Right lobe of liver (tissue), 4 donors: Measurements from ENCODE around the gene CSTB.

ENCODE experiments used
- POLR2A ChIP-seq: fragments of 450-650 bp; IDR thresholded peaks from one replicate; pipeline ENCODE4 v1.6.1; 2017; ENCODE audit warnings: antibody characterized with exemption, mild to moderate bottlenecking
- TF ChIP-seq, protein P1 (sequence below), 4 donors: fragments of 200-600 bp in 3 of 4; fragments of 450-650 bp in 1 of 4; IDR thresholded peaks; one replicate each; pipeline versions ENCODE4 v1.5.1 to v1.8.0; 2016 to 2022; ENCODE audit warnings: antibody characterized with exemption in 4 of 4, mild to moderate bottlenecking in 2 of 4
- donor health status: DM: no; HTN: no; CAD: no.
- donor health status: DM: no; HTN: no; CAD: no.
- donor health status: DM: no; HTN: yes; CAD: no.

DNA sequence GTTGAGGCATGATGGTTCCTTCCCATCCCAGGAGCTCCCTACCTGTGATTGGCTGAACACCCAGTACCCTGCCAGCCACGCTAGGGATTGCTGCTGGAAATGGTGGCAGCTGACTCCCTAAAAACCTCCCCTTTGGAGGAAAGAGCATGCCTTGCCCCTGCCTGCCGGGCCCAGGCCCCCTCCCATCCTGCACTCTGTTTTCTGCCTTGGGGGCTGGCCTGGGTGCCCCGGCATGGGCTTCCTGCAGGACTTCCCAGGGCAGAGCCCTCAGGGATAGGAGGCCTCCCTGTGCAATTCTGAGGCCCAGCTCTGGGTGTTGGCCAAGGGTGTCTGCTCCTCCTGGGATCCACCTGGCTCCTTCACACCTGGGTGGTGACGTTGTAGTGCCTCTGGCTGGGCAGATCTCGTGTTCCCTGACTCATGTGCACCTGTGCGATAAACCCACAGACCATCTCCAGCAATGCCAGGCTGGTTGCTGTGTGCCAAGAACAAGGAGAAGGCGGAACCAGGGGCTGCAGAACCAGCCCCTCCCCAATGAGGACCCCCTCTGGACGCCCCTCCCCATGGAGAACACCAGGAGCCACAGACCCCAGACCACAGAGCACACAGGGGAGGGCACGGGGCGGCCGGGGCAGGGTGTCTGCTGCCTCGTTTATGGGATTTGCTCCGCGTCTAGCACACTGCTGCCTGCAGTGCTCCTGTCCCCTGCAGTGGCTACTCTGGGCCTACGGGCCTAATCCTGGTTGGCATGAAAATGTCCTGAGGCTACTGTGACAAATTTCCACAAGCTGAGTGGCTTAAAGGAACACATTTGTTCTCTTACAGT, 13.6 kb downstream of the CSTB start:
- TF ChIP-seq, protein P1, sequence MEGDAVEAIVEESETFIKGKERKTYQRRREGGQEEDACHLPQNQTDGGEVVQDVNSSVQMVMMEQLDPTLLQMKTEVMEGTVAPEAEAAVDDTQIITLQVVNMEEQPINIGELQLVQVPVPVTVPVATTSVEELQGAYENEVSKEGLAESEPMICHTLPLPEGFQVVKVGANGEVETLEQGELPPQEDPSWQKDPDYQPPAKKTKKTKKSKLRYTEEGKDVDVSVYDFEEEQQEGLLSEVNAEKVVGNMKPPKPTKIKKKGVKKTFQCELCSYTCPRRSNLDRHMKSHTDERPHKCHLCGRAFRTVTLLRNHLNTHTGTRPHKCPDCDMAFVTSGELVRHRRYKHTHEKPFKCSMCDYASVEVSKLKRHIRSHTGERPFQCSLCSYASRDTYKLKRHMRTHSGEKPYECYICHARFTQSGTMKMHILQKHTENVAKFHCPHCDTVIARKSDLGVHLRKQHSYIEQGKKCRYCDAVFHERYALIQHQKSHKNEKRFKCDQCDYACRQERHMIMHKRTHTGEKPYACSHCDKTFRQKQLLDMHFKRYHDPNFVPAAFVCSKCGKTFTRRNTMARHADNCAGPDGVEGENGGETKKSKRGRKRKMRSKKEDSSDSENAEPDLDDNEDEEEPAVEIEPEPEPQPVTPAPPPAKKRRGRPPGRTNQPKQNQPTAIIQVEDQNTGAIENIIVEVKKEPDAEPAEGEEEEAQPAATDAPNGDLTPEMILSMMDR (IDR thresholded peaks at IDR 0.05): no peak
- no peak for TF ChIP-seq POLR2A
